ENCODE results near the gene BTG3.

BTG3 gene

DNA sequence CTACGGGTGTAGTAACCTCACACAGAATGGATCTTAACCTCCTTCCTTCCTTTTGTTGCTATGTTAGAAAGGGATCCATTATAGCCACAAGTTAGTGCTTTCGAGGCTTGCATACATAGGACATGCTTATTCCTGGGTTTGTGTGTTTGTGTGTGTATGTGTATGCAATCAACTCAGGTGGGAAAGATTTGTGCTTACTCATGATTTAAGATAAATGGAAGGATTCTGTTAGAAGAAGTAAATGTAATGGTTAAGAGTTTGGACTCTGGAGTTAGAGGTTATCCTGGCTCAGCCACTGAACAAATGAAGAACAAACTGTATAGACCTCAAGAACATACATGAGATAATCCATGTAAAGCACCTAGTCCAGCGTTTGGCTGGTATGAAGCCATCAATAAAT is 28.8 kb downstream of the BTG3 start:
- DNase-seq = no peak

DNA sequence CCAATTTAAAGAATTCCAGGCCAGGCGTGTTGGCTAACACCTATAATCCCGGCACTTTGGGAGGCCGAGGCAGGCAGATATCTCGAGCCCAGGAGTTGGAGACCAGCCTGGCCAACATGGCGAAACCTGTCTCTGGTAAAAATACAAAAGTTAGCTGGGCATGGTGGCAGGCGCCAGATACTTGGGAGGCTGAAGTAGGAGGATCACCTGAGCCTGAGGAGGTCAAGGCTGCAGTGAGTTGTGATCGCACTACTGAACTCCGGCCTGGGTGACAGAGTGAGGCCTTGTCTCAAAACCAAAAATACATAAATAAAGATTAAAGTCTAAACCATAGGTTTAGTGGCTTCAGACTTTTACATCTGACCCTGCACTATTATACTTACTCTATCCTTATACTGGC is 32.4 kb downstream of the BTG3 start:
- no peak for DNase-seq

DNA sequence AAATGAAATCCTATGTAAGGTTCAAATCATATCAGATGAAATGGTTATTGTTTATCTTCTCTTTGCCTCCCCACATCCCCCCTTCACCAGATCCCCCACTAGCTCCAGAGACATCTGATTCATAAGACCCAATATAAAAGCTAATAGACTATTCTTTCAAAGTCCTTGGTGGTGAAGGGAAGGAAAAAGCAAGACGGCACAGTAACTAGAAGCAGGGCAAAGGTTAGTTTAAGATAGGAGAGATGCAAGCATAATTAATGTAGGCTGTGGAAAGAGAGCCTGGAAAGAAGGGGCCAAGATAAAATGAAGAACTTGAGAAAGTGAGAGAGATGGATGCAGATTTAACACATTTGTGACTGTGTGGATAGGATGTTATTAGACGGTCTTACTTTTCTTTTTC is 33.8 kb downstream of the BTG3 start:
- DNase-seq = no peak

GRCh38 chr21:17578162-17578561 is 34.5 kb downstream of the BTG3 start:
- no peak for DNase-seq

DNA sequence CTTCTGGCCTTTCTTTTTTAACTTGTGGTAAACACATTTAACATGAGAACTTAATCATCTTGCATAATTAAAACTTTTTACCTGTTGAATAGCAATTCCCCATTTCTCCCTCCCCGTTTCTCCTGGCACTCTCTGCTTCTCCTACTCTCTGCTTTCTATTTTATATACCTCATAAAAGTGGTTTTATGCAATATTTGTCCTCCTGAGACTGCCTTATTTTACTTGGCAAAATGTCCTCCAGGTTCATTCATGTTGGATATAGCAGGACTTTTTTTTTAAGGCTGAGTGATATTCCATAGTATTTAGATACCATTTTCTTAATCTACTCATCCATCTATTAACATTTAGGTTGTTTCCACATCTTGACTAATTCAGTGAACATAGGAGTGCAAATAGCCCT is 35.0 kb downstream of the BTG3 start:
- DNase-seq = no peak

- DNase-seq = no peak
These were observed 36.4 kb downstream of the BTG3 start for GRCh38 chr21:17576080-17576835.

DNA sequence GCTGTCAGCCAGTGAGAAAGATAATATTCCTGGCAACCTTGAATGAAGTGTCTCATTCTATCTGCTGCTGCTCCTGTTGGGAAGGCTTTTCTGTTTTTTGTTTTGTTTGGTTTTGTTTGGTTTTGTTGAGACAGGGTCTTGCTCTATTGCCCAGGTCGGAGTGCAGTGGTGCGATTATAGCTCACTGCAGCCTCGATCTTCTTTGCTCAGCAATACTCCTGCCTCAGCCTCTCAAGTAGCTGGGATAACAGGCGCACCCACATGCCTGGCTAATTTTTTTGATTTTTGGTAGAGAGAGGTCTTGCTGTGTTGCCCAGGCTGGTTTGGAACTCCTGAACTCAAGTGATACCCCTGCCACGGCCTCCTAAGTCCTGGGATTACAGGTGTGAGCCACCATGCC is 37.6 kb downstream of the BTG3 start:
- no peak for DNase-seq

- DNase-seq = no peak
These were observed 40.3 kb downstream of the BTG3 start for GRCh38 chr21:17572431-17572830.

- DNase-seq = no peak
These were observed 41.9 kb downstream of the BTG3 start for GRCh38 chr21:17570786-17571185.

DNA sequence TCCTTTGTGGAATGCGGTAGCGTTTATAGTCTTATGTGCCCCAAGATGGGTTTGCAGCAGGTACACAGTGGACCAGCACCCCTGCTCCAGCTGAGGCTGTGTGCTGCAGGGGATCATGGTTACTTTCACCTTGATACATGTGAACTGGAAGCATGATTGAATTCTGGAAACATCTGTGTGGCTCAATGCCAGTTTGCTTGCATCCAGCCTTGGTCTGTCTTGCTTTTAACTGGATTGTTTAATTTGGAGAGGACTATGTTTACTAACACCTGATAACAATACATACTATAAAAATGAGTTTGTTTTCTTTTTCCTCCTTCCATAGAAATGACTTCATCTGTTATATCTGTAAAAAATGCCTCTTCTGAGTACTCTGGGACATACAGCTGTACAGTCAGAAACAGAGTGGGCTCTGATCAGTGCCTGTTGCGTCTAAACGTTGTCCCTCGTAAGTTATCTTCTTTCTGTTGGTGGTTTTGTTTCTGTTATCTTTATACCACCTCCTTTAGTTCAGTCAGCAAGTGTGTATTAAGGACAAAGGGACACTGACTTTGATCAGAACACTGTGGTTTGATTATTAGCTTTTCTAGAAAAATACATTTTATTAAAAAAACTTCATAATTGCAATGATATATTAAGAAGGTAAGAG is 52.2 kb downstream of the BTG3 start:
- no peak for DNase-seq

DNA sequence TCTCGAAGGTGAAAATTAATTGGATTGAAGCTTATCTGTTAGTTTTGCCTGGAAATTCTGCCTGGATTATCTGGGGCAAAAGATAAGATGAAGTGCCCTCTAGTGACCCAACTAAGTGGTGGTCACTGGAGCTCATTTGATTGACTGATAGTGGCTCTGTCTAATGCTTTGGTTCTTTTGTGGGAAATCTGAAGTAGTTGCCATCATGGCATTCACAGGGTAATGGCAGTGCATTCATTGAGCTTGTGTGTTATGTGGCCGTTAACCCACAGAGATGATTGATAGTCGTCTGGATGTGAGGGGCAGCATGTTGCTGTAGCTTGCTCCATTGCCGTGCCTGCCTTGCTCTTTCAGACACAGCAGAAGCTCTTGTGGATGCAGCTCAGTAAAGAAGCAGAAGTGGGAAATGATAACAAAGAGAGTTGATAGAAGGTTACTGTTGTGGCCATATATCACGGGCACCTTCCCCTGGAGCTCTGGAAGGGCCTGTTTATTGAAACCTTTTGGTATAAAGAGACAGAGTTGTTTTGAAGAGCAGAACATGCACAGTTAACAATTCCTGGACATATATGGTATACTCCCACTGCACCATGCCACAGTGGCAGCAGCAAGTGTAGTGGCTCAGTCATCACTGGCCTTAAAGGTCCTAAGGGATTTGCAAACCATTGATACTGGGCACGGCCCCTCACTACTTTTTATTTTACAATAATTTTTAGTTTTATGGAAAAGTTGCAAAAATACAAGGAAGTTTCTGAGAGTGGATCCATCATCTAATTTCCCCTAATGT is 57.8 kb downstream of the BTG3 start:
- DNase-seq = peak; percentile 71

DNA sequence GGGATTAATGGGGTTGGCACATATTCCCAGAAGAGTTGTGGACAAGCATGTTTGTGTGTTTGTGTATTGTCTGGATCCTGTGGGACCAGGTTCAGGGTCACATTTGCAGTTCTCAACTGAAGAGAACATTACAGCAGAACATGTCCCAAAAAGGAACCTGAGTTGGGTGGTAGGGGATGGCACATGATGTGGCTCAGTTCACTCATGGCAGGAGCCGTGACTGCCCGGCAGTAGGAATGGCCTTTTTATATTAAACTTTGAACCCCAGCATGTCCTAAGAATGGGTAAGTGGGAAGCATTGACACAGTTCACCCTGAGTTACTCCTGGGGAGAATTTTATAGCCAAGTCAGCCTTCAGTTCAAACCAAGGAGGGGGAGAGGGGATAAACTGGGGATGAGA is 58.6 kb downstream of the BTG3 start:
- no peak for DNase-seq

DNA sequence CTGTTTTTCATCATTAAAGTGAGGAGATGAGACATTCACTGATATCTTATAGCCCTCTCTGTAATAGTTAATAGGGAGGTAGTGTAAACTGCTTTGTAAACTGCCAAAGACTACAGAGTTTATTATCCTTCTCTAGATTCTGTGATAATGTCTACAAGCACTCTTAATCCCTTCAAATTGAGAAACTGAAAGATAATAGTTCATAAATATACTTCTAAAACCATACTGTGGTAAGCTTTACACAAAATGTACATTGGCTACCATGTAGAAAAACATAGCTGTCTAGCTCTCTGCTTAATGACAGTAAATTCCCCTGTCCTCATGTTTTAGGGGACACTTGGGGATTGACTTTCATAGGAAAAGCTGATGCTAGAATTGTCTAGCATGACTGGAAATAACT is 60.3 kb downstream of the BTG3 start:
- DNase-seq = no peak

- no peak for DNase-seq
These were observed 61.9 kb downstream of the BTG3 start for GRCh38 chr21:17550671-17551308.

GRCh38 chr21:17548262-17548661 is 64.4 kb downstream of the BTG3 start:
- no peak for DNase-seq

GRCh38 chr21:17545007-17545406 is 67.7 kb downstream of the BTG3 start:
- no peak for DNase-seq

All from NCI-H187 treated with DMSO at 0.1 percent for 48 hours (cell line).